Measurements from ENCODE around the gene INTS3. TPM values are rescaled to one million over a fixed set of nuclear protein-coding genes. Genes with fewer than 3 reads are reported as not detected.

INTS3 gene
- total RNA-seq, 1 experiment from 2014 or later: 39.0 TPM

DNA sequence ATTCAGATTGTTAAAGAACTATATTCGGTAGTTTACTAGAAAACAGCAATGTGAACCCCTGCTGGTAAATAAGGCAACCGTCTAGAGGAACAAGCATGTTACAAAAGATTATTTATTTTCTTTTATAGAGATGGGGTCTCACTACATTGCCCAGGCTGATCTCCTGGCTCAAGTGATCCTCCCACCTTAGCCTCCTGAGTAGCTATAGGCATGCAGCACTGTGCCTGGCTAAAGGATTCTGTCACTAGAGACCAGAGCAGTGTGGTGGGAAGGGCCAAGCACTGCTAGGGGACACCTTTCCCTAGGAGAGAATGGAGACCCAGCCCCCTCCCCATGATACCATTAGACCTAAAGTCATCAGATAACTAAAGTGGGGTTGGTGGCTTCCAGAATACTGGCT lies 76.3 kb downstream of the INTS3 start:
- DNase-seq: no peak
- POLR2A ChIA-PET: no interaction called here
- Histone ChIP-seq H3K27me3 (replicated peaks; ENCODE audit: control insufficient read depth, insufficient read depth, low read length) (no peaks in the 10 kb centered on the region), H3K4me1 (no peaks in the 10 kb centered on the region), H3K4me3 (ENCODE audit: low read depth, low read length) (no peak overlapping the region), H3K9me3 (no peaks in the 10 kb centered on the region), H3K36me3 (ENCODE audit: control insufficient read depth, insufficient read depth, low read length) (no peaks in the 10 kb centered on the region)
- H3K4me3 Mint-ChIP-seq (ENCODE audit: unreplicated experiment): no peak overlapping the region
- no peak overlapping the region for H3K27ac Mint-ChIP-seq (ENCODE audit: unreplicated experiment)
- TF ChIP-seq, protein P1, sequence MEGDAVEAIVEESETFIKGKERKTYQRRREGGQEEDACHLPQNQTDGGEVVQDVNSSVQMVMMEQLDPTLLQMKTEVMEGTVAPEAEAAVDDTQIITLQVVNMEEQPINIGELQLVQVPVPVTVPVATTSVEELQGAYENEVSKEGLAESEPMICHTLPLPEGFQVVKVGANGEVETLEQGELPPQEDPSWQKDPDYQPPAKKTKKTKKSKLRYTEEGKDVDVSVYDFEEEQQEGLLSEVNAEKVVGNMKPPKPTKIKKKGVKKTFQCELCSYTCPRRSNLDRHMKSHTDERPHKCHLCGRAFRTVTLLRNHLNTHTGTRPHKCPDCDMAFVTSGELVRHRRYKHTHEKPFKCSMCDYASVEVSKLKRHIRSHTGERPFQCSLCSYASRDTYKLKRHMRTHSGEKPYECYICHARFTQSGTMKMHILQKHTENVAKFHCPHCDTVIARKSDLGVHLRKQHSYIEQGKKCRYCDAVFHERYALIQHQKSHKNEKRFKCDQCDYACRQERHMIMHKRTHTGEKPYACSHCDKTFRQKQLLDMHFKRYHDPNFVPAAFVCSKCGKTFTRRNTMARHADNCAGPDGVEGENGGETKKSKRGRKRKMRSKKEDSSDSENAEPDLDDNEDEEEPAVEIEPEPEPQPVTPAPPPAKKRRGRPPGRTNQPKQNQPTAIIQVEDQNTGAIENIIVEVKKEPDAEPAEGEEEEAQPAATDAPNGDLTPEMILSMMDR (IDR thresholded peaks at IDR 0.05; ENCODE audit: insufficient read depth in 1 of 2, low read depth in 1 of 2, low read length in 1 of 2, severe bottlenecking in 1 of 2, unreplicated experiment in 1 of 2): no peak
- CTCF ChIA-PET: no interaction called here
- H3K4me1 Mint-ChIP-seq (ENCODE audit: low read depth, unreplicated experiment): no peaks in the 10 kb centered on the region
- H3K36me3 Mint-ChIP-seq (ENCODE audit: insufficient read depth, unreplicated experiment): peaks cover 43% of the 10 kb centered on the region
- no TSS peak for BruUV-seq (replicated peaks)
- no peaks in the 10 kb centered on the region for H3K9me3 Mint-ChIP-seq (ENCODE audit: unreplicated experiment)
- no peaks in the 10 kb centered on the region for H3K27me3 Mint-ChIP-seq (ENCODE audit: insufficient read depth, unreplicated experiment)
- intact Hi-C loops (cut with micrococcal nuclease; ENCODE audit: unreplicated experiment): no loop called here

DNA sequence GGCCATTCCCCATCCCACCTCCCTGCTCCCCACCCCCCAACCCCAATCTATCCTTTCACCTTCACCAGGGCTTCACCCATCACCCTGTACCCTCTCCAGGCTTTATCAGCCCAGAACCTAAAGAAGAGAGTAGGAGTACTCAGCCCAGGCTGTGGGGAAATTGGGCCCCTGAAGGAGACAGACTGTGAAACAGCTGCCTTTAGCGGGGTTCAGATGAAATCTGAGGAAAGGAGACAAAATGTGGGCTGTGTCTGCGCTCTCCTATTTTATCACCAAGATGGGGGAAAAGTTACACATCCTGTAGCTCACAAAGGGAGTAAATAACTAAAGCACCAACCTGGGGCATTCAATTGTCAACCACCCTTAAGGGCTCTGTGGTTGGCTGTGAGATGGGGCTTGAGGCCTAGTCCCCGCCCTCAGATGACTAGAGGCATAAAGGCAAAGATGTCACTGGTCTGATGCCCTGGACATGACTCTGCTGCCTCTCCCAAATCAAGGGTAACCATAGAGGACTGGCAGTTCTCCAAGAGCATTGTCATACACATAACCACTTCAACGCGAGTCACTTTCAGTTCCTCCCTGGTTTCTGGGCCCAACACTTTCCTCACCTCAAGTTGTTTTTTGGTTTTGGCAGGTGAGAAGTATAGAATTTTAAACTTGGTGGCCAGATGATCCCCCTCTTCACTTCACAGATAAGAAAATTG lies 77.3 kb downstream of the INTS3 start:
- peaks cover 50% of the 10 kb centered on the region for H3K36me3 Mint-ChIP-seq (ENCODE audit: insufficient read depth, unreplicated experiment)
- H3K9me3 ChIP-seq: no peaks in the 10 kb centered on the region
- DNase-seq: no peak
- no peaks in the 10 kb centered on the region for H3K36me3 ChIP-seq (ENCODE audit: control insufficient read depth, insufficient read depth, low read length)
- H3K9me3 Mint-ChIP-seq (ENCODE audit: unreplicated experiment): no peaks in the 10 kb centered on the region
- BruUV-seq (replicated peaks): no TSS peak
- TF ChIP-seq, protein P1 (IDR thresholded peaks at IDR 0.05; ENCODE audit: insufficient read depth in 1 of 2, low read depth in 1 of 2, low read length in 1 of 2, severe bottlenecking in 1 of 2, unreplicated experiment in 1 of 2): no peak
- H3K27me3 ChIP-seq (replicated peaks; ENCODE audit: control insufficient read depth, insufficient read depth, low read length): no peaks in the 10 kb centered on the region
- no peak overlapping the region for H3K4me3 ChIP-seq (ENCODE audit: low read depth, low read length)
- POLR2A ChIA-PET: no interaction called here
- intact Hi-C loops (cut with micrococcal nuclease; ENCODE audit: unreplicated experiment): no loop called here
- CTCF ChIA-PET: interaction anchor here (0.6 kb wide), 1 partner anchor 1502 kb away, joined by 6 read pairs; no protein-coding TSS in a partner anchor
- no peak overlapping the region for H3K27ac Mint-ChIP-seq (ENCODE audit: unreplicated experiment)
- H3K4me3 Mint-ChIP-seq (ENCODE audit: unreplicated experiment): no peak overlapping the region
- no peaks in the 10 kb centered on the region for H3K4me1 Mint-ChIP-seq (ENCODE audit: low read depth, unreplicated experiment)
- no peaks in the 10 kb centered on the region for H3K27me3 Mint-ChIP-seq (ENCODE audit: insufficient read depth, unreplicated experiment)
- H3K4me1 ChIP-seq: no peaks in the 10 kb centered on the region

DNA sequence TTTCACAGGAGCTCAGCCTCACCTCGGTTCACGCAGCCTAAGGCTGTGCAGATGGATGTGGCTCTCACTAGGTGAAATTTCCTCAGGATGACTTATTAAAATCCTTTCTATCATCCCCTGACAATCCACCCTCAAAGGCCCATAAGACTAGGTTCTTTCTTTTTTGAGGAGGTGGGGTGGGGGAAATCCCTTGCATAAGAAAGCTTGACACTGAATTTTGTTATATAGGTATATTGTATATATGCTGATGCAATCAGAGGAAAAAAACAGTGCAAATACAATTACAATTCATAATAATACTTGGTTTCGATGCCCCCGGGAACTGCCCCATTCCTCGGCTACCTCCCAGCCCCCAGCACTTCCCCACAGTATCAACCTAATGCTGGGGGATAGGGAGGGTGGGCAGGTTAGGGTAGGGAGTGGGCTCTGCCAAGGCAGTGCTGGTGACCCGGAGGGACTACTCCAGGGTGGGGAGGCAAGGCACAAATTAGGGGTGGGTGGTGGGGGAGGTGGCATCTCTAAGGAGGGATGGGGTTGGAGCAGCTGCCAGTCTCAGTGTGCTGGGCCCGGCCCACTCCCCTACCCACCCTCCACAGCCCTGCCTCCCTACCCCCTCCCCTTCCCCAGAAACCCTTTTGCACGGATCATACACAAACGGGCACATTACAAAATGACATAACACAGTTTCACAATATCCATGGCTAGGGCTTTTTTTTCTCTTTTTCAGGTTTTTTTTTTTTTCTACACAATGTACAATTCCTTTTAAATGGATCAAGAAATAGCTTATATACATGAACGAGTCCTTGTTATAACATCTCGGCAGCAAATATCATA lies 78.3 kb downstream of the INTS3 start:
- POLR2A ChIA-PET: no interaction called here
- Histone ChIP-seq H3K4me3 (ENCODE audit: low read depth, low read length) (no peak overlapping the region), H3K36me3 (ENCODE audit: control insufficient read depth, insufficient read depth, low read length) (no peaks in the 10 kb centered on the region), H3K27me3 (replicated peaks; ENCODE audit: control insufficient read depth, insufficient read depth, low read length) (no peaks in the 10 kb centered on the region), H3K9me3 (no peaks in the 10 kb centered on the region), H3K4me1 (no peaks in the 10 kb centered on the region)
- Mint-ChIP-seq H3K4me1 (ENCODE audit: low read depth, unreplicated experiment) (no peaks in the 10 kb centered on the region), H3K9me3 (ENCODE audit: unreplicated experiment) (no peaks in the 10 kb centered on the region), H3K4me3 (ENCODE audit: unreplicated experiment) (no peak overlapping the region), H3K36me3 (ENCODE audit: insufficient read depth, unreplicated experiment) (peaks cover 49% of the 10 kb centered on the region), H3K27me3 (ENCODE audit: insufficient read depth, unreplicated experiment) (no peaks in the 10 kb centered on the region), H3K27ac (ENCODE audit: unreplicated experiment) (no peak overlapping the region)
- intact Hi-C loops (cut with micrococcal nuclease; ENCODE audit: unreplicated experiment): no loop called here
- no TSS peak for BruUV-seq (replicated peaks)
- no peak for DNase-seq
- TF ChIP-seq, protein P1 (IDR thresholded peaks at IDR 0.05; ENCODE audit: insufficient read depth in 1 of 2, low read depth in 1 of 2, low read length in 1 of 2, severe bottlenecking in 1 of 2, unreplicated experiment in 1 of 2): no peak
- CTCF ChIA-PET: no interaction called here
